Measurements from ENCODE around the gene TLCD1. TPM values are rescaled to one million over a fixed set of nuclear protein-coding genes. Genes with fewer than 3 reads are reported as not detected.

The TLCD1 gene
- total RNA-seq, 1 experiment from 2014 or later, result 44.9 TPM

- H3K36me3 Mint-ChIP-seq (ENCODE audit: insufficient read depth, unreplicated experiment), result peaks cover 72% of the 10 kb centered on the region
- no TSS peak for BruUV-seq (replicated peaks)
Measured at GRCh38 chr17:28700278-28700677, 25.8 kb downstream of the TLCD1 start.

GRCh38 chr17:28698253-28698941 is 27.6 kb downstream of the TLCD1 start:
- peak overlapping the region; percentile 72 for H3K27ac Mint-ChIP-seq (ENCODE audit: unreplicated experiment)
- intact Hi-C loops (cut with micrococcal nuclease; ENCODE audit: unreplicated experiment), result loop anchor here (2.0 to 10.0 kb wide), 2 partner anchors 20 to 54 kb away; partner anchors contain the start of gene BLTP2
- peak; percentile 81 for DNase-seq
- CTCF ChIA-PET, result interaction anchor here (0.7 kb wide), 1 partner anchor 52 kb away, joined by 3 read pairs; no protein-coding TSS in a partner anchor
- H3K4me3 Mint-ChIP-seq (ENCODE audit: low read depth, unreplicated experiment), result peak overlapping the region; percentile 26
- H3K36me3 Mint-ChIP-seq (ENCODE audit: insufficient read depth, unreplicated experiment), result peaks cover 77% of the 10 kb centered on the region
- TF ChIP-seq, protein P1, sequence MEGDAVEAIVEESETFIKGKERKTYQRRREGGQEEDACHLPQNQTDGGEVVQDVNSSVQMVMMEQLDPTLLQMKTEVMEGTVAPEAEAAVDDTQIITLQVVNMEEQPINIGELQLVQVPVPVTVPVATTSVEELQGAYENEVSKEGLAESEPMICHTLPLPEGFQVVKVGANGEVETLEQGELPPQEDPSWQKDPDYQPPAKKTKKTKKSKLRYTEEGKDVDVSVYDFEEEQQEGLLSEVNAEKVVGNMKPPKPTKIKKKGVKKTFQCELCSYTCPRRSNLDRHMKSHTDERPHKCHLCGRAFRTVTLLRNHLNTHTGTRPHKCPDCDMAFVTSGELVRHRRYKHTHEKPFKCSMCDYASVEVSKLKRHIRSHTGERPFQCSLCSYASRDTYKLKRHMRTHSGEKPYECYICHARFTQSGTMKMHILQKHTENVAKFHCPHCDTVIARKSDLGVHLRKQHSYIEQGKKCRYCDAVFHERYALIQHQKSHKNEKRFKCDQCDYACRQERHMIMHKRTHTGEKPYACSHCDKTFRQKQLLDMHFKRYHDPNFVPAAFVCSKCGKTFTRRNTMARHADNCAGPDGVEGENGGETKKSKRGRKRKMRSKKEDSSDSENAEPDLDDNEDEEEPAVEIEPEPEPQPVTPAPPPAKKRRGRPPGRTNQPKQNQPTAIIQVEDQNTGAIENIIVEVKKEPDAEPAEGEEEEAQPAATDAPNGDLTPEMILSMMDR (IDR thresholded peaks at IDR 0.05; ENCODE audit: unreplicated experiment), result no peak
- no TSS peak for BruUV-seq (replicated peaks)
- no peaks in the 10 kb centered on the region for H3K27me3 Mint-ChIP-seq (ENCODE audit: unreplicated experiment)
- H3K9me3 Mint-ChIP-seq (ENCODE audit: low read depth, unreplicated experiment), result no peaks in the 10 kb centered on the region
- H3K4me1 Mint-ChIP-seq (ENCODE audit: low read depth, unreplicated experiment), result peaks cover 18% of the 10 kb centered on the region

More at GRCh38 chr17:28700278-28700677, 25.8 kb downstream of the TLCD1 start:
- intact Hi-C loops (cut with micrococcal nuclease; ENCODE audit: unreplicated experiment), result no loop called here
- peaks cover 18% of the 10 kb centered on the region for H3K4me1 Mint-ChIP-seq (ENCODE audit: low read depth, unreplicated experiment)
- CTCF ChIA-PET, result no interaction called here
- H3K4me3 Mint-ChIP-seq (ENCODE audit: low read depth, unreplicated experiment), result no peak overlapping the region
- no peak for DNase-seq
- H3K27me3 Mint-ChIP-seq (ENCODE audit: unreplicated experiment), result no peaks in the 10 kb centered on the region
- TF ChIP-seq, protein P1 (IDR thresholded peaks at IDR 0.05; ENCODE audit: unreplicated experiment), result no peak
- no peak overlapping the region for H3K27ac Mint-ChIP-seq (ENCODE audit: unreplicated experiment)
- no peaks in the 10 kb centered on the region for H3K9me3 Mint-ChIP-seq (ENCODE audit: low read depth, unreplicated experiment)

- intact Hi-C loops (cut with micrococcal nuclease; ENCODE audit: unreplicated experiment), result loop anchor here (10.0 kb wide), 1 partner anchor 49 kb away; the partner anchor contains the start of gene BLTP2
- BruUV-seq (replicated peaks), result no TSS peak
- Mint-ChIP-seq H3K27me3 (ENCODE audit: unreplicated experiment) (no peaks in the 10 kb centered on the region), H3K27ac (ENCODE audit: unreplicated experiment) (no peak overlapping the region), H3K9me3 (ENCODE audit: low read depth, unreplicated experiment) (no peaks in the 10 kb centered on the region), H3K4me1 (ENCODE audit: low read depth, unreplicated experiment) (peaks cover 15% of the 10 kb centered on the region), H3K36me3 (ENCODE audit: insufficient read depth, unreplicated experiment) (peaks cover 96% of the 10 kb centered on the region), H3K4me3 (ENCODE audit: low read depth, unreplicated experiment) (no peak overlapping the region)
- TF ChIP-seq, protein P1 (IDR thresholded peaks at IDR 0.05; ENCODE audit: unreplicated experiment), result no peak
- CTCF ChIA-PET, result no interaction called here
- no peak for DNase-seq
Measured at GRCh38 chr17:28693869-28694268, 32.2 kb downstream of the TLCD1 start.

DNA sequence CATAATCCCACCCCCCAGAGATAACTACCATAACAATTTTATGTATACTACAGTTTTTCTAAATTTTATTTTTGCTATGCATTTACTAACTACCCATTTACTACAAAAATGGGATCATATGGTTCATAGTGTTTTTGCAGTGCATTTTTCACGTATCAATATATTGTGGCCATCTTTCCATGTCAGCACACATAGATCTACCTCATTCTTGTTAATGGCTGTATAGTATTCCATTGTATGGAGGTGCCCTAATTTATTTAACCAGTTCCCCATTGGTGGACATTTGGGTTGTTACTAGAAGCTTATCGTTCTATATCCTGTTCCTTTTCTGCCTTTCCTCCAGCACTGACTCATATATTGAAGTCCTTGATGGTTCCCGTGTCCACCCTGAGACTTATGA is 37.0 kb downstream of the TLCD1 start:
- CTCF ChIA-PET, result no interaction called here
- no peak for DNase-seq
- BruUV-seq (replicated peaks), result no TSS peak

More for the DNA sequence above, 37.0 kb downstream of the TLCD1 start:
- no peaks in the 10 kb centered on the region for H3K4me1 Mint-ChIP-seq (ENCODE audit: low read depth, unreplicated experiment)
- peaks cover 92% of the 10 kb centered on the region for H3K36me3 Mint-ChIP-seq (ENCODE audit: insufficient read depth, unreplicated experiment)
- H3K4me3 Mint-ChIP-seq (ENCODE audit: low read depth, unreplicated experiment), result no peak overlapping the region
- intact Hi-C loops (cut with micrococcal nuclease; ENCODE audit: unreplicated experiment), result no loop called here
- H3K9me3 Mint-ChIP-seq (ENCODE audit: low read depth, unreplicated experiment), result no peaks in the 10 kb centered on the region
- TF ChIP-seq, protein P1 (IDR thresholded peaks at IDR 0.05; ENCODE audit: unreplicated experiment), result no peak
- H3K27me3 Mint-ChIP-seq (ENCODE audit: unreplicated experiment), result no peaks in the 10 kb centered on the region
- H3K27ac Mint-ChIP-seq (ENCODE audit: unreplicated experiment), result no peak overlapping the region

Measured in Calu3 (cell line).